Stimulated activated CD4-positive, alpha-beta T cell treated with anti-CD3 and anti-CD28 coated beads, Interleukin-1b, Interleukin-23, amount 100 ng/mL, for 4 hours (primary cell): ENCODE results near the gene ANAPC5.
"Not testable (repeated sequence)": the region's sequence is repeated elsewhere in the genome, so short reads cannot be mapped to it uniquely, and the experiment has no call there.

Experiments
- DNase-seq, 2 donors: peaks; one replicate each; pipeline ENCODE4 v3.0.0-alpha.2; 2020; ENCODE audit warnings: low read depth in 2 of 2

Gene ANAPC5

GRCh38 chr12:121351820-121352681, at the start of gene ANAPC5:
TSS of gene ANAPC5 (minus strand) at chr12:121352411. CDS start at chr12:121352340, 71 bp downstream.
- DNase-seq: peak; percentile 72 to 83

- DNase-seq: peak; percentile 47 to 56
Observed at GRCh38 chr12:121400332-121401139, 48.3 kb upstream of the ANAPC5 start.

GRCh38 chr12:121399391-121400331, 47.5 kb upstream of the ANAPC5 start, which contains the start of gene RNF34:
TSS of gene RNF34 (plus strand) at chr12:121400118. CDS start at chr12:121400213, 95 bp downstream.
- DNase-seq: peak; percentile 94 to 97

- DNase-seq: no peak
Observed at GRCh38 chr12:121398355-121398754, 46.1 kb upstream of the ANAPC5 start.

GRCh38 chr12:121397521-121397920, 45.3 kb upstream of the ANAPC5 start:
- no peak for DNase-seq

GRCh38 chr12:121392325-121392716, 40.1 kb upstream of the ANAPC5 start:
- no peak for DNase-seq

GRCh38 chr12:121391619-121392324, 39.6 kb upstream of the ANAPC5 start:
- no peak for DNase-seq

- no peak for DNase-seq
Observed at GRCh38 chr12:121390856-121391255, 38.6 kb upstream of the ANAPC5 start.

- DNase-seq: no peak
Observed at GRCh38 chr12:121388421-121388981, 36.3 kb upstream of the ANAPC5 start.

GRCh38 chr12:121384891-121385290, 32.7 kb upstream of the ANAPC5 start:
- not testable (repeated sequence) for DNase-seq

- DNase-seq: no peak
Observed at GRCh38 chr12:121383601-121384021, 31.4 kb upstream of the ANAPC5 start.

GRCh38 chr12:121379945-121380344, 27.7 kb upstream of the ANAPC5 start:
- no peak for DNase-seq

GRCh38 chr12:121378736-121379135, 26.5 kb upstream of the ANAPC5 start:
- no peak for DNase-seq

- no peak for DNase-seq
Observed at GRCh38 chr12:121376754-121377697, 24.8 kb upstream of the ANAPC5 start.

- not testable (repeated sequence) for DNase-seq
Observed at GRCh38 chr12:121374945-121375584, 22.9 kb upstream of the ANAPC5 start.

- DNase-seq: not testable (repeated sequence)
Observed at GRCh38 chr12:121374336-121374735, 22.1 kb upstream of the ANAPC5 start.

- no peak for DNase-seq
Observed at GRCh38 chr12:121373755-121374154, 21.5 kb upstream of the ANAPC5 start.

GRCh38 chr12:121371404-121371803, 19.2 kb upstream of the ANAPC5 start:
- no peak for DNase-seq

GRCh38 chr12:121366063-121366459, 13.8 kb upstream of the ANAPC5 start:
- no peak for DNase-seq
